NCI-H1105 treated with DMSO at 0.1 percent for 48 hours (cell line): ENCODE data around the gene SMIM29.
"Not testable (repeated sequence)": the region's sequence is repeated elsewhere in the genome, so short reads cannot be mapped to it uniquely, and the experiment has no call there.

Experiments used
- DNase-seq: peaks from one replicate; lab custom pipeline; 2025; lab: John Stamatoyannopoulos, UW

SMIM29 gene

DNA sequence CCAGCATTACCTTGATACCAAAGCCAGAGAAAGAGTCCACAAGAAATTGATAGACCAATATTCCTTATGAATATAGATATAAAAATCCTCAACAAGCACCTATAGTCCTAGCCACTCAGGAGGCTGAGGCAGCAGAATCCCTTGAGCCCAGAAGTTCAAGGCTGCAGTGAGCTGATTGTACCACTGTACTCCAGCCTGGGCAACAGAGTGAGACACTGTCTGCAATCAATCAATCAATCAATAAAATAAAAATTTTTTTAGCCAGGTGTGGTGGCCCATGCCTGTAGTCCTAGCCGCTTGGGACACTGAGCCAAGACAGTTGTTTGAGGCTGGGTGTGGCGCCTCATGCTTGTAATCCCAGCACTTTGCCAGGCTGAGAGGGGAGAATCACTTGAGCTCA lies 18.9 kb upstream of the SMIM29 start:
- DNase-seq: no peak

DNA sequence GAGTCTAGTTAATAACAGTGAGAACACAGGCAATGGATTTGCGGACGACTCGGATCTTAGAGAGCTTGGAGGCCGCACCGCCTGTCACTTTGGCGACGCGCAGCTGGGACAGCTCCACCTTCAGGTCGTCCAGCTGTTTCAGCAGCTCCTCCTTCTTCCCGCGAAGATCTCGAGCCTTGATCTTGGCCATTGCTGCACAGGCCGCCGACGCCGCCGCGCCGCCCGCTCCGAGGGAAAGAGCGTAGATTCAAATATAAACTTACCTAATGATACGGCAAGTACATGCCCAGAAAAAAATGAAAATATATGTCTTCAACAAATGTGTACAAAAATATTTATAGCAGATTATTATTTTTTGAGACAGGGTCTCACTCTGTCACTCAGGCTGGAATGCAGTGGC lies 14.7 kb upstream of the SMIM29 start:
- not testable (repeated sequence) for DNase-seq

DNA sequence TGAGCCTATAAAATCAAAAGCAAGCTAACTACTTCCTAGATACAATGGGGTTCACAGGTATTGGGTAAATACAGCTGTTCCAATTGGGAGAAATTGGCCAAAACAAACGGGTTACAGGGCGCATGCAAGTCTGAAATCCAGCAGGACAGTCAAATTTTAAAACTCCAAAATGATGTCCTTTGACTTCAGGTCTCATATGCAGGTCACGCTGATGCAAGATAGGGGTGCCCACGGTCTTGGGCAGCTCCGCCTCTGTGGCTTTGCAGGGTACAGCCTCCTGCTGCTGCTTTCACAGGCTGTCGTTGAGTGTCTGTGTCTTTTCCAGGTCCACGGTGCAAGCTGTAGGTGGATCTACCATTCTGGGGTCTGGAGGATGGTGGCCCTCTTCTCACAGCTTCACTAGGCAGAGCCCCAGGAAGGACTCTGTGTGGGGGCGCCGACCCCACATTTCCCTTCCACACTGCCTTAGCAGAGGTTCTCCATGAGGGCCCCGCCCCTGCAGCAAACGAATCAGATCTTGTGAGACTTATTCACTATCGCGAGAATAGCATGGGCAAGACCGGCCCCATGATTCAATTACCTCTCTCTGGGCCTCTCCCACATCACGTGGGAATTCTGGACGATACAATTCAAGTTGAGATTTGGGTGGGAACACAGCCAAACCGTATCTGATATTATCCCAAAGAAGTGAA lies 11.9 kb upstream of the SMIM29 start:
- no peak for DNase-seq

DNA sequence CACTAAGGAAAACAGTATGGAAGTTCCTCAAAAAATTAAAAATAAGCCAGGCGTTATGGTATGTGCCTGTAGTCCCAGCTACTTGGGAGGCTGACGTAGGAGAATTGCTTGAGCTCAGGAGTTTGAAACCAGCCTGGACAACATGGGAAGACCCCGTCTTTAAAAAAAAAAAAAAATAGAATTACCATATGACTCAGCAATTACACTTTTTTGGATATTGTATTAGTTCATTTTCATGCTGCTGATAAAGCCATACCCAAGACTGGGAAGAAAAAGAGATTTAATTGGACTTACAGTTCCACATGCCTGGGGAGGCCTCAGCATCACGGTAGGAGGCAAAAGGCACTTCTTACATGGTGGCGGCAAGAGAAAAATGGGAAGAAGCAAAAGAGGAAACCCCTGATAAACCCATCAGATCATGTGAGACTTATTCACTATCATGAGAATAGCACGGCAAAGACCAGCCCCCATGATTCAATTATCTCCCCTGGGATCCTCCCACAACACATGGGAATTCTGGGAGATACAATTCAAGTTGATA lies 10.8 kb upstream of the SMIM29 start:
- DNase-seq: no peak

DNA sequence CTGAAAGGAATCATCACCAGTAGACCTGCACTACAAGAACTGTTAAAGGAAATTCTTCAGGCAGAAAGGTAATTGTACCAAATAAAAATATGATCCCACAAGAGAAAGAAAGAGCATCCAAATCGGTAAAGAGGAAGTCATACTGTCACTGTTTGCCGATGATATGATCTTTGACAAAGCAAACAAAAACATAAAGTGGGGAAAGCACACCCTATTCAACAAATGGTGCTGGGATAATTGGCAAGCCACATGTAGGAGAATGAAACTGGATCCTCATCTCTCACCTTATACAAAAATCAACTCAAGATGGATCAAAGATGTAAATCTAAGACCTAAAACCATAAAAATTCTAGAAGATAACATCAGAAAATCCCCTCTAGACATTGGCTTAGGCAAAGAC lies 3.6 kb upstream of the SMIM29 start:
- not testable (repeated sequence) for DNase-seq

DNA sequence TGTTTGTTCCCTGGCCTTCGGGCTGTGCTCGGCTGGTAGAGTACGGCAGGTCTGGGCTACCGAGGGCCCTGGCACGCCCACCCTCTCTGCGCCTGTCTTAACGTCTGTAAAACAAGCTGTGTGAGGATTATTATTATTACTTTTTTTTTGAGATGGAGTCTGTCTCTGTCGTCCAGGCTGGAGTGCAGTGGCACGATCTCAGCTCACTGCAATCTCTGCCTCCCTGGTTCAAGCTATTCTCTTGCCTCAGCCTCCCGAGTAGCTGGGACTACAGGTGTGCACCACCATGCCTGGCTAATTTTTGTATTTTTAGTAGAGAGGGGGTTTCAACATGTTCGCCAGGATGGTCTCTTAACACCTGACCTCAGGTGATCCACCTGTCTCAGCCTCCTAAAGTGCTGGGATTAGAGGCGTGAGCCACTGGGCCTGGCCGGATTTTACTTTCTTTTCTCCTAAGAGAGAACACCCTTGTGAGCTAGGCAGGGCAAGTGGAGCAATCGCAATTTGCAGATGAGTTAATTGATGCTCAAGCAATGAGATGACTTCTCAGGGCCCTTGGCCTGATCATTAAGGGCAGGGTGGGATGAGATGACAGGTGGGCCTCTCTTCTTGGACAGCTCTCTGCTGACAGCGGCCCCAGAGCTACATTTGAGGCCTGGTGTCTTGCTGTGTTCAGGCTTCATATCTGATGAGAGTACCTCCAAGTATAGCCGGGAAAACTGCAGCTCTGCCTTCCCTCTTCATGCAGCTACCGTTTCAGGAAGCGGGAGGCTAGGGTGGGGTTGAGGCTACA lies 859 bp upstream of the SMIM29 start:
- DNase-seq: no peak

DNA sequence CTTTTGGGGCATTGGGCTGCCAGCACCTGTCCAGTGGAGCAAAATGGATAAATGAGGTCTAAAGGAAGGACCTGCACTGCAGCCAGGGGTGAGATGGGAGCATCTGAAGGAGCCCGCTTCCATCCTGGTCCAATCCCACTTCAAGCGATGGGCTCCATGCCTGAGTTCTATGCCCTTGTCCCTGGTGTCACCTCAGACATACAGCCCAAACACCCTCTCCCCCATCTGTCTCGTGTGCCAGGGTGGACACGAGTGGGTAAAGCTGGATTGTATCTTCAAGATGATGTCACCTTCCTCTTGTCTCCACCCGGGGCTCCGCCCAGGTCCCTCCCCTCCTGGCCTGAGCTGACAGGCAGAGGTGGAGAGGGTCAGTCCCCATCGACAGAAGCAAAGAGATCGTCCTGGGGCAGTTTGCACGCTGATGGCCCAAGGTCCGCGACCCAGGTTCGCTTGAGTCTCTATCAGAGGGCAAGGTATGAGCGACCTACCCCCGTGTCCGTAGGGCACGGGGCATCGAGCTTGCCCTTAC lies 544 bp downstream of the SMIM29 start:
- peak; percentile 10 for DNase-seq

DNA sequence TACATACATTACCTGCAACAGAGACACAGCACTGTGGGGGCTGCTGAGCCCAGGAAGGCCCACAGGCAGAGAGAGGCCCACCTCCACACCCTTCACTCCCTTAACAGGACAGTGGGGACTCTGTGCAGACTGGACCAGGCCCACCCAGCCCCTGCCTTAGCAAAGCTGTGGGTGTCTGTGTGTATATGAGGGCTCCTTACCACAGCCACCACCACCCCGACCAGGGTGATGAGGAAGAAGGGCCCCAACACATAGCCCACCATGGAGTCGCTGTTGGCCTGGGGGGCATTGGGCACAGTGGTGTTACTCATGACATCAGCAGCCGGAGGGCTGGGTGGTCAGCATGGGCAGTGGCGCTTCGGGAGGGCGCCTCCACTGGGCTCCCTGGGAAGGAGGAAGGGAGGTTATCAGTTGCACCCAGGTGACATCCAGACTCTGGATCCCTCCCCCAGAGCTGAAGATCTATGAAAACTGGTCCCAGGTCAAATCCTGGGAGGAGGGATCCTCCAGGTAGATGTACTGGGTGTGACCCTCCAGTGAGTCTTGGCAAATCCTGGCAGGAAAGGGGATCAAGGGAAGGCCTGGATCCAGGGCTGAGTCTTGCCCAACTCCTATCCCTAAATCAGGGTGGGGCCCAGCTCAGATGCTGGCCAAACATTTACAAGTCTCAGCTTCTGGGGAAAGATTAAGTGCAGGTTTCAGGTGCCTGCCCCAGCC lies 1.2 kb downstream of the SMIM29 start:
- DNase-seq: no peak

DNA sequence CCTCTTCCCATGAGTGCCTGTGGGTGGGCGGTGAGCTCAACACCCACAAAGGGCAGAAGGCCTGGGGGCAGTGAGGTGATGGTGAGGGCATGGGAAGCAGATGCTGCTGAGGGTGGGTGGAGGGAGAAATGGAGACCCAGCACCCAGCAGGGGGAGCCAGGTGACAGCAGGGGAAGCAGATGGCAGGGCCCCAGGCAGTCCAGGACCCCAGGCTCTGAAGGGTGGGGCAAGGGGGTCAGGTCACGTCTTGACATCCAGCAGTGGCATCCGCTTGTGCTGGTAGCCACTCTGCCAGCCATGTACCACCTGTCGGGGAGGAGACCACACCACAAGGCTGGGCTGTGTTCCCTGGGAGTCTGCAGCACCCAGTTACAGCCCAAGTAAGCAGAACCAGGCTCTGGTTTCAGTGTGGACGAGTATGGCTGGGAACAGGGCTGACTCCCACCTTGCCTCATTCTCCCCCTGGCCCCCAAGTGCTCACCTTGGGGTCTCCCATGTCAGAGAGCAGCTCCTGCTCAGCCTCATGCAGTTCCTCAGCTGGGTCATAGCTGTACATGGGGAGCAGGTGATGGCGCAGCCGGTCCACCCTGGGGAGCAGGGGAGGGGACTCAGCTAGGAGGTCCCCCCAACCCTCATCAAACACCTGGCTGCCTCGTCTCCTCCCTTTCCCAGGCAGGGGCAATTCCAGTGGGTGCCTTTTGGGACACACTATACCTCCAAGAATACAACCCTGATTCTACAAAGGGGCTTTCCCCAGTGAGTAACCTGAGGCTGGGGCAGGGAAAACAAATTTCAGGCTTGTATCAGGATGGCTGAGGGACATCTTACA lies 2.0 kb downstream of the SMIM29 start:
- DNase-seq: peak; percentile 41

DNA sequence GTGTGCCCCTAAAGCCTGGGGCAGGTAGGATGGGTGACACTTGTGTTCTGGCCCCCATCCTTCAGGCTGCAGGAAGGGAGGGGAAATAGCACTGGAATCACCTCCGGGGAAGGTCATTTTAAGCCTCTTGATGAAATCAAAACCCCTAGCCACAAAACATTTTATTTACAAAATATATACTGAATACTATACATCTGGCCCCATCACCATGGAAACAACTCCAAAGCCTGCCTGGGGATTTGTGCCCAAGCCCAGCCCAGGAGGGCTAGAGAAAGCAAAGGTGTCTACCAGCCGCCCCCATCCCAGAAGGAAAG lies 2.6 kb downstream of the SMIM29 start:
- DNase-seq: no peak

DNA sequence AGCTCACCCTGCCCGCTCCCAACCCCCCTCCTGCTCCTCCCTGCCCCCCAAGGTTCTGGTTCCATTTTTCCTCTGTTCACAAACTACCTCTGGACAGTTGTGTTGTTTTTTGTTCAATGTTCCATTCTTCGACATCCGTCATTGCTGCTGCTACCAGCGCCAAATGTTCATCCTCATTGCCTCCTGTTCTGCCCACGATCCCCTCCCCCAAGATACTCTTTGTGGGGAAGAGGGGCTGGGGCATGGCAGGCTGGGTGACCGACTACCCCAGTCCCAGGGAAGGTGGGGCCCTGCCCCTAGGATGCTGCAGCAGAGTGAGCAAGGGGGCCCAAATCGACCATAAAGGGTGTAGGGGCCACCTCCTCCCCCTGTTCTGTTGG lies 3.1 kb downstream of the SMIM29 start:
- DNase-seq: not testable (repeated sequence)

DNA sequence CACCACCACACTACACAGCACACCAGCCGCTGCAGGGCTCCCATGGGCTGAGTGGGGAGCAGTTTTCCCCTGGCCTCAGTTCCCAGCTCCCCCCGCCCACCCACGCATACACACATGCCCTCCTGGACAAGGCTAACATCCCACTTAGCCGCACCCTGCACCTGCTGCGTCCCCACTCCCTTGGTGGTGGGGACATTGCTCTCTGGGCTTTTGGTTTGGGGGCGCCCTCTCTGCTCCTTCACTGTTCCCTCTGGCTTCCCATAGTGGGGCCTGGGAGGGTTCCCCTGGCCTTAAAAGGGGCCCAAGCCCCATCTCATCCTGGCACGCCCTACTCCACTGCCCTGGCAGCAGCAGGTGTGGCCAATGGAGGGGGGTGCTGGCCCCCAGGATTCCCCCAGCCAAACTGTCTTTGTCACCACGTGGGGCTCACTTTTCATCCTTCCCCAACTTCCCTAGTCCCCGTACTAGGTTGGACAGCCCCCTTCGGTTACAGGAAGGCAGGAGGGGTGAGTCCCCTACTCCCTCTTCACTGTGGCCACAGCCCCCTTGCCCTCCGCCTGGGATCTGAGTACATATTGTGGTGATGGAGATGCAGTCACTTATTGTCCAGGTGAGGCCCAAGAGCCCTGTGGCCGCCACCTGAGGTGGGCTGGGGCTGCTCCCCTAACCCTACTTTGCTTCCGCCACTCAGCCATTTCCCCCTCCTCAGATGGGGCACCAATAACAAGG lies 3.6 kb downstream of the SMIM29 start:
- DNase-seq: not testable (repeated sequence)

DNA sequence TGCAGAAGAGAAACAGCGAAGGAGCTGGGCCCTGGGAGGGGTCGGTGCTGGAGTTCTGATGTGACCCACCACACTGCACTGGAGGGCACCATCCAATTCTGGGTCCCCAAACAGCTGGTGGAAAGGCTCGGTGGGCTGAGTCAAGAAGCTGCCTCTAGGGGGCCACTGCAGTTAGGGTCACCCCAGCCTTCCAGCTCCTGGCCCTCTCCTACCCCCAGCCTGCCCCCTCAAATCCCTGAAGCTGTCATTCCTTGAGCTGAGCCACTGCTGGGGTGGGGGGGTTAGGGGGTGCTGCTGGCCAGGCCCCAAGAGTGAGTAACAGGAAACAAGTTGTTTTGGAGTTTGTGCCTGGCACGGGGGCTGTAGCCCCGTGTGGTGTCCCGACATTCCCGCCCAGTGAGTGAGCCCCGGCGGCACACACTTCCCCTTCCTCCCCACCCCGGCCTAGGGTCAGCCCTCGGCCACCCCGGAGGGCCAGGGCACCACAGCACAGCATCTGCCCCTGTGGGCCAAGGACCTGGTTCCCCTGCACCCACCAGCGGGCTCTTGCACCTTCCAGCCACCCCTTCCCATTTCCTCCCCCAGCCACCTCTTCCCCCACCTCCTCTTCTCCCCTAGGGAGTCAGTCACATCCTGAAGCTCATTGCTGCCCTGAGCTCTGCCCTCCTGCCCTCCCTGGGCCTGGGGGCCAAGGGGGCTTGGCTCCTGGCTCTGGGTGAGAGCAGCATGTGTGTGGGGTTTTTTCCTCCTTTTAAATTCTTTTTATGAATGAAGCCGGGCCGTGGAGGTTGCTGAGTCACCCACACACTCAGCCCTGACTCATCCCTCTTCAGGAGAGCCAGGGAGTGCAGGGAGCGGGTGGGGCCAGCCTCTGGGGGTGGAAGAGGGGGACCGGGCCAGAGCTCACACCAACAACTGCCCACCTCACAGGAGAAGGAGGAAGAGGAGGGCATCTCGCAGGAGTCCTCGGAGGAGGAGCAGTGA lies 4.6 kb downstream of the SMIM29 start:
- DNase-seq: no peak

DNA sequence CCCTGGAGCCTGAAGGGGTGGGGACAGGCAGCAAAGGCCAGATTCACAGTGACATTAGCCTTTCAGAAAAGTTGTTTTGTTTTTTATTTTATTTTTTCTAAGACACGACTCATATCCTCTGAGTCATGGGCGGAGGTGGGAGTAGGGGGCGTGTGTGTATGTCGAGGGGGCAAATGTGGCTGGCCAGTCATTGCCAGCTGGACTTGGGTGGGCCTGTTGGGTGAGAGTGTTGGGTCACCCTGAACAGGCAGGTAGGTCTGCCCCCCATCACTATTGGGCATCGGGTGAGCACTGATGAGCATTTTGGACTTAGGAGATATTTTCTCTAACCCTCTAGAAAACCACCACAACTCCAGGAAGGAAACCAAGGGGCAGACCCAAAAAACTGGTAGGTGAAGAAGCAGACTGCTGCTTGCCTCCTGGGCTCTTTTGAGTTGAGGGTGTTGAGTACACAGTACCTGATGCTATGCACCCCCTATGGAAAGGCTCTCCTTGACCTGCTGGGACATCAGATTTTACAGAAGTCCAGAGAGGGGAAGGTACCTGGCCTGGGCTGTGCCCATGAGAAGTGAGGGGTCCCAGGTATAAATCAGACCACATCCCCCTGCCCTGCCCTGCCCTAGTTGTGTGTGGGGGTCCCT lies 5.6 kb downstream of the SMIM29 start:
- DNase-seq: no peak

DNA sequence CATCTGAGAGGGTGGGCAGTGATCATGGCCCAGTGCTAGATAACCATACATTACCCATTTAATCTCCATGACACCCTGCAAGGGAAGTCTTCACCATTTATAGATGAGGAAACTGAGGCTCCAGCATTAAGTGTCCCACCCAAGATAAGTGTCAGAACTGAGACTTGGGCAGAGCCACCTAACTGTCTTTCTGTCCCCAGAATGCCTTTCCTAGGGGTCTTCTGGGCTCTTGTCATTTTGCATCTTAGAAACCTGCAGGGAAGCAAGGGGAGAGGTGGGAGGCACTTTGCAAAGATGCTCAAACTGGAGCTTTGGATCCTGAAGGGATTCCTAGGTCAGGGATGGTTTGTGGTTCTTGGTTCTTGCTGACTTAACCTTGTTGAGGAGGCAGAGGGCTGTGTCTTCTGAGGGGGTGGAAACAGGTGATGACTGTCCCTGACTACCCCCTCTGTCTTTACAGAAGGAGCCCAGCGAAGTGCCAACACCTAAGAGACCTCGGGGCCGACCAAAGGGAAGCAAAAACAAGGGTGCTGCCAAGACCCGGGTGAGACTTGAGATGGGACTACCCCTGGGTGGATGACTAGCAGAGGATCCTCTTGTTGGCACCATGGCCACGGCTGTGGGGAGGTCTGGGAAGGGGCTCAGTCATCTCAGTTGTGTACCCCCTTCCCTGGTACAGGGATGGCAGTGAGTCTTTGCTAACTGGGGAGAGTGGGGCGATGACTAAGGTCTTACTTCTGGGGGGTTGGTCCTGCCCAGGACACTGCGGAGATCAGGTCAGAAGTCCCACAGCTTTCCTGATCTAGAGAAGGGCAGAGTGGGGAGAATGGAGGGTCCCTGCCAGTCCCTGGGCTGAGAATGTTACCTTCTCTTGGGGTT lies 6.3 kb downstream of the SMIM29 start:
- DNase-seq: no peak

DNA sequence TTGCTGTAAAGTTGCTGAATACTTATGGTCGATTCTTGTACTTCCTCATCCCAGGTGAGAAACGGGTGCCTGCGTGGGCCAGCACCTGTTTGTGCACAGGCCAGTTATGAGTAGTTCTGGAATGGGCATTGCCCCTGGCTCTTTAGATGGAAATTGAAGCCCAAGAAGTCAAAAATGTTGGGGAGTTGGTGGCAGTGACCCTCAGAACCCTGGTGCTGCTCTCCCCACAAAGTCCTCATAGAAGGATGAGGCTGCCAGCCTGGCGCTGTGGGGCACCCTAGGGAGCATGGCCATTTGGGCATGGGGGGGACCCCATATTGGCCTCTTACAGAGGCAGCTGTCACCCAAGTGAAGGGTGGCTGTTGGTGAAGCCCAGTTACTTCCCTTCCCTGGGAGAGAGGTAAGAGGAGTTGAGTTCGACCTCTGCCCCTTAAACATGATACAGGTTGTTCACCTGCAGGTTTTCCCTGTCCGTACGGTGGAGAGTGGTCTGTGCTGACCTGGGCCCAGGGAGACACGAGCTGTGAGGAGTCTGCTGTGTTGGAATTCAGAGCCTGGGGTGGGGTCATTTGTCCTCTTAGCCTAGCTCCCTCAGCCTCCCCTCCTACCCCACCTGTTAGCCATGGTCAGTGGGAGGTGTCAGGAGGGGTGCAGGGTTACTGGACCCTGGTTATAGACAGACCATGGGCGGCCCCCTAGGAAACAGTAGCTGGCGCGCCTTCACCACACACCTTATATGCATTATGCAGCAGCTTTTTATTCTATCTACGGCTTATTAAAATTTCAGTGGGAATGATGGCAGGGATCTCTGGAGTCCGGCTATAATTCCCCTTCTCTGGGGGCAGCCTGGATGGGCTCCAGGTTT lies 7.2 kb downstream of the SMIM29 start:
- DNase-seq: no peak
